ENCODE data around the gene GRIK3. TPM values are rescaled to one million over a fixed set of nuclear protein-coding genes. Genes with fewer than 3 reads are reported as not detected.

GRIK3 gene
- total and polyA plus RNA-seq, 7 donors: 0.03 to 0.15 (median 0.04) TPM; not detected in 2

GRCh38 chr1:36953061-36953460, 81.3 kb downstream of the GRIK3 start:
- Histone ChIP-seq H3K4me3 (no peak overlapping the region), H3K27me3 (ENCODE audit: insufficient read depth in 3 of 3, low read length in 2 of 3) (peaks cover 0 to 17% (median 0%) of the 10 kb centered on the region in 3 donors), H3K4me1 (no peaks in the 10 kb centered on the region), H3K27ac (no peak overlapping the region), H3K36me3 (ENCODE audit: insufficient read depth in 1 of 2, low read depth in 1 of 2) (no peaks in the 10 kb centered on the region), H3K9me3 (no peaks in the 10 kb centered on the region)
- no peak for TF ChIP-seq CTCF (IDR thresholded peaks at IDR 0.05)
- 44 to 52% (median 46%) methylated on average over 5 of the region's 5 CpGs for WGBS, 3 donors
- no peak for DNase-seq
- intact Hi-C loops (cut with DNase I): no loop called here
- ATAC-seq: no peak

GRCh38 chr1:36951761-36952160, 82.6 kb downstream of the GRIK3 start:
- Histone ChIP-seq H3K27me3 (ENCODE audit: insufficient read depth in 3 of 3, low read length in 2 of 3) (peaks cover 0 to 27% (median 0%) of the 10 kb centered on the region in 3 donors), H3K9me3 (no peaks in the 10 kb centered on the region), H3K4me3 (no peak overlapping the region), H3K4me1 (no peaks in the 10 kb centered on the region), H3K27ac (no peak overlapping the region), H3K36me3 (ENCODE audit: insufficient read depth in 1 of 2, low read depth in 1 of 2) (no peaks in the 10 kb centered on the region)
- no peak for TF ChIP-seq CTCF (IDR thresholded peaks at IDR 0.05)
- ATAC-seq (no peak), DNase-seq (no peak)
- WGBS, 3 donors: 70 to 74% (median 70%) methylated on average over 5 of the region's 5 CpGs
- intact Hi-C loops (cut with DNase I): no loop called here

- 44 to 47% (median 45%) methylated on average over 7 of the region's 7 CpGs for WGBS, 3 donors
- Histone ChIP-seq H3K27ac (no peak overlapping the region), H3K36me3 (ENCODE audit: insufficient read depth in 1 of 2, low read depth in 1 of 2) (no peaks in the 10 kb centered on the region), H3K9me3 (no peaks in the 10 kb centered on the region), H3K4me1 (no peaks in the 10 kb centered on the region), H3K27me3 (ENCODE audit: insufficient read depth in 3 of 3, low read length in 2 of 3) (peaks cover 0 to 27% (median 0%) of the 10 kb centered on the region in 3 donors), H3K4me3 (no peak overlapping the region)
- intact Hi-C loops (cut with DNase I): no loop called here
- DNase-seq: no peak
- ATAC-seq: no peak
- TF ChIP-seq CTCF (IDR thresholded peaks at IDR 0.05): no peak
Observed at GRCh38 chr1:36951292-36951750, 83.0 kb downstream of the GRIK3 start.

GRCh38 chr1:36950604-36951291, 83.6 kb downstream of the GRIK3 start:
- H3K36me3 ChIP-seq (ENCODE audit: insufficient read depth in 1 of 2, low read depth in 1 of 2): no peaks in the 10 kb centered on the region
- 60 to 67% (median 62%) methylated on average over 8 of the region's 8 CpGs for WGBS, 3 donors
- intact Hi-C loops (cut with DNase I): no loop called here
- no peaks in the 10 kb centered on the region for H3K4me1 ChIP-seq
- ATAC-seq (no peak), DNase-seq (no peak)
- no peaks in the 10 kb centered on the region for H3K9me3 ChIP-seq
- TF ChIP-seq CTCF (IDR thresholded peaks at IDR 0.05): no peak
- no peak overlapping the region for H3K27ac ChIP-seq
- peaks cover 0 to 30% (median 3%) of the 10 kb centered on the region in 3 donors for H3K27me3 ChIP-seq (ENCODE audit: insufficient read depth in 3 of 3, low read length in 2 of 3)
- H3K4me3 ChIP-seq: no peak overlapping the region

DNA sequence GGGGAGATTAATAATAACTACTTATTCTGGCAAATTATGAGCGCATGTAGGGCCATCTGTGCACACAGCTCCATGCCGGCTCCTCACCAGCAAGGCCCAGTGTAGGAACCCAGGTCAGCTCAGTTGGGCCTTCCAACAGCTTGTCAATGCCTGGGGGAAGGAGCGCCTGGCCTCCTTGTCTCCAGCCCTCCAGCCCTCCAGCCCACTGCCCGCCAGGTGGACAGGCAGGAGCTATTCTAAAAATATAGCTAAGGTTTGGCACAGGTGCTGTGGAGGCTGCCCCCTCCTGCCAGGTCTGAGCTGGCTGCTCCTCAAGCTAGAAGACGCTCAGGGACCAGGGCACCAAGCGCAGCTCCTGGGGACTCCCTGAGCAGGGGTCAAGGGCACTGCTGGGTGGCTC, 85.7 kb downstream of the GRIK3 start:
- intact Hi-C loops (cut with DNase I): no loop called here
- Histone ChIP-seq H3K9me3 (no peaks in the 10 kb centered on the region), H3K4me1 (no peaks in the 10 kb centered on the region), H3K4me3 (no peak overlapping the region), H3K27me3 (ENCODE audit: insufficient read depth in 3 of 3, low read length in 2 of 3) (peaks cover 0 to 19% (median 3%) of the 10 kb centered on the region in 3 donors), H3K36me3 (ENCODE audit: insufficient read depth in 1 of 2, low read depth in 1 of 2) (no peaks in the 10 kb centered on the region), H3K27ac (no peak overlapping the region)
- ATAC-seq (no peak), DNase-seq (no peak)
- 89 to 92% (median 91%) methylated on average over 6 of the region's 6 CpGs for WGBS, 3 donors
- TF ChIP-seq CTCF (IDR thresholded peaks at IDR 0.05): no peak
